ENCODE measurements around the gene BLMH. TPM values are rescaled to one million over a fixed set of nuclear protein-coding genes. Genes with fewer than 3 reads are reported as not detected.

The BLMH gene
- total and polyA plus RNA-seq, 9 of the 15 experiments (the other 6 are each of a cell fraction or from before 2014, with no cell fraction given) = 26.0 to 118 (median 67.3) TPM

- peak in 2 of 3 experiments; percentile 38 to 44; a peak in 3 of 6 replicates for TF ChIP-seq CTCF (IDR thresholded peaks at IDR 0.05 in 2 of 3, conservative IDR thresholded peaks at IDR 0.05 in 1 of 3; ENCODE audit: insufficient read depth in 2 of 3, low read depth in 1 of 3, low read length in 3 of 3)
- no peak for TF ChIP-seq ZBTB7A (IDR thresholded peaks at IDR 0.05; ENCODE audit: borderline replicate concordance, control insufficient read depth, low read depth, low read length)
Observed at GRCh38 chr17:30299000-30299399, 7.3 kb upstream of the BLMH start (continued).

- no peak overlapping the region for H3K4me3 ChIP-seq
- TF ChIP-seq ZNF134 (CRISPR knock-in tag; conservative IDR thresholded peaks at IDR 0.05) (no peak), TAF9B (IDR thresholded peaks at IDR 0.05; ENCODE audit: partially characterized antibody) (no peak), HDAC2 (IDR thresholded peaks at IDR 0.05) (no peak), ZNF407 (IDR thresholded peaks at IDR 0.05; ENCODE audit: low read depth) (no peak), ZNF431 (CRISPR knock-in tag; IDR thresholded peaks at IDR 0.05) (no peak), ZBTB7A (IDR thresholded peaks at IDR 0.05; ENCODE audit: borderline replicate concordance, control insufficient read depth, low read depth, low read length) (no peak), CBFB (CRISPR knock-in tag; IDR thresholded peaks at IDR 0.05) (no peak), MBD1 (CRISPR knock-in tag; IDR thresholded peaks at IDR 0.05) (no peak)
Observed at GRCh38 chr17:30297715-30298114, 6.0 kb upstream of the BLMH start.

More at GRCh38 chr17:30297715-30298114, 6.0 kb upstream of the BLMH start:
- Histone ChIP-seq H2AFZ (ENCODE audit: low read depth, low read length) (no peak overlapping the region), H3K27me3 (ENCODE audit: control insufficient read depth in 2 of 2, insufficient read depth in 2 of 2, low read length in 2 of 2) (no peaks in the 10 kb centered on the region), H3K9me3 (replicated peaks; ENCODE audit: control insufficient read depth, insufficient read depth, low read depth, low read length) (no peaks in the 10 kb centered on the region), H3K9ac (ENCODE audit: insufficient read depth in 1 of 2, low read depth in 2 of 2, low read length in 2 of 2) (no peak overlapping the region), H3K9me1 (ENCODE audit: control insufficient read depth, insufficient read depth, low read length) (no peaks in the 10 kb centered on the region), H4K20me1 (replicated peaks; ENCODE audit: control insufficient read depth, insufficient read depth, low read length) (no peaks in the 10 kb centered on the region), H3K4me1 (replicated peaks in 1 of 2; ENCODE audit: control insufficient read depth in 2 of 2, insufficient read depth in 2 of 2, low read length in 2 of 2) (0 out of 5 replicates have a peak, but pooled peaks cover 0 to 2% of the 10 kb centered on the region in 2 experiments), H3K27ac (ENCODE audit: extremely low read depth, low read depth, low read length) (no peak overlapping the region), H3K79me2 (ENCODE audit: control insufficient read depth, insufficient read depth, low read length) (no peaks in the 10 kb centered on the region), H3K36me3 (ENCODE audit: control insufficient read depth, insufficient read depth, low read length) (no peaks in the 10 kb centered on the region), H3K4me2 (ENCODE audit: insufficient read depth, low read length) (no peak overlapping the region)
- ATAC-seq (no peak), FAIRE-seq (no peak), DNase-seq (ENCODE audit: extremely low read depth in 1 of 4, low spot score in 3 of 4) (no peak)
- intact Hi-C loops (cut with micrococcal nuclease) = no loop called here
- in situ Hi-C loops (cut with MboI) = no loop called here
- 35% methylated on average over 4 of the region's 4 CpGs for WGBS (ENCODE audit: insufficient coverage, low coverage, missing lambda C conversion rate)
- ChIA-PET CTCF (ENCODE audit: low intra/inter-chr PET ratio) (no interaction called here), POLR2A (no interaction called here)
- no TSS peak for BruUV-seq (replicated peaks)

Measured in K562 (cell line).